DMS153 treated with DMSO at 0.1 percent for 48 hours (cell line): Measurements from ENCODE around the gene PPP1CC.

ENCODE experiments used
- DNase-seq: peaks from one replicate; lab custom pipeline; 2025; ENCODE audit not compliant: unreplicated experiment; lab: John Stamatoyannopoulos, UW

Gene PPP1CC

GRCh38 chr12:110688446-110689280 is 54.0 kb downstream of the PPP1CC start, which contains the start of gene HVCN1:
TSS of gene HVCN1 (minus strand) at chr12:110689115. CDS start at chr12:110683245, 5,870 bp downstream.
- DNase-seq: no peak

- no peak for DNase-seq
Measured at GRCh38 chr12:110687396-110688169, 55.1 kb downstream of the PPP1CC start.

- no peak for DNase-seq
Measured at GRCh38 chr12:110686294-110686903, 56.3 kb downstream of the PPP1CC start.

- no peak for DNase-seq
Measured at GRCh38 chr12:110684312-110684836, 58.3 kb downstream of the PPP1CC start.

- DNase-seq: no peak
Measured at GRCh38 chr12:110683888-110684287, 58.8 kb downstream of the PPP1CC start.

- no peak for DNase-seq
Measured at GRCh38 chr12:110680032-110680431, 62.7 kb downstream of the PPP1CC start.

GRCh38 chr12:110679201-110679600 is 63.5 kb downstream of the PPP1CC start:
- DNase-seq: no peak

- DNase-seq: no peak
Measured at GRCh38 chr12:110677982-110678381, 64.7 kb downstream of the PPP1CC start.

- DNase-seq: no peak
Measured at GRCh38 chr12:110677206-110677911, 65.3 kb downstream of the PPP1CC start.

- no peak for DNase-seq
Measured at GRCh38 chr12:110676171-110676570, 66.5 kb downstream of the PPP1CC start.

GRCh38 chr12:110670161-110670701 is 72.5 kb downstream of the PPP1CC start:
- DNase-seq: no peak
